ENCODE data around the gene COL4A3.

COL4A3 gene

GRCh38 chr2:227296671-227297405 lies 132.4 kb downstream of the COL4A3 start:
- no peak for DNase-seq

- no peak for DNase-seq
Measured at GRCh38 chr2:227301523-227301922, 137.1 kb downstream of the COL4A3 start.

- DNase-seq: no peak
Measured at GRCh38 chr2:227308784-227309183, 144.4 kb downstream of the COL4A3 start.

GRCh38 chr2:227310756-227311110 lies 146.3 kb downstream of the COL4A3 start:
- no peak for DNase-seq

GRCh38 chr2:227311861-227312506 lies 147.6 kb downstream of the COL4A3 start:
- DNase-seq: no peak

GRCh38 chr2:227312579-227312978 lies 148.2 kb downstream of the COL4A3 start:
- no peak for DNase-seq

GRCh38 chr2:227313310-227313709 lies 148.9 kb downstream of the COL4A3 start:
- no peak for DNase-seq

GRCh38 chr2:227317834-227318233 lies 153.4 kb downstream of the COL4A3 start:
- DNase-seq: no peak

GRCh38 chr2:227320305-227321094 lies 156.1 kb downstream of the COL4A3 start:
- no peak for DNase-seq

- DNase-seq: no peak
Measured at GRCh38 chr2:227322530-227323205, 158.2 kb downstream of the COL4A3 start.

GRCh38 chr2:227323818-227324217 lies 159.4 kb downstream of the COL4A3 start:
- no peak for DNase-seq

GRCh38 chr2:227324642-227324994 lies 160.2 kb downstream of the COL4A3 start:
- DNase-seq: no peak

- DNase-seq: peak; percentile 96
Measured at GRCh38 chr2:227324995-227325838, 160.8 kb downstream of the COL4A3 start, which contains the start of gene MFF. TSS of gene MFF (plus strand) at chr2:227325251. CDS start at chr2:227330666, 5,415 bp downstream.

GRCh38 chr2:227325839-227326195 lies 161.4 kb downstream of the COL4A3 start:
- peak; percentile 60 for DNase-seq

- DNase-seq: no peak
Measured at GRCh38 chr2:227326783-227327182, 162.4 kb downstream of the COL4A3 start.

- no peak for DNase-seq
Measured at GRCh38 chr2:227335713-227336112, 171.3 kb downstream of the COL4A3 start.

- no peak for DNase-seq
Measured at GRCh38 chr2:227337442-227337841, 173.0 kb downstream of the COL4A3 start.

- DNase-seq: no peak
Measured at GRCh38 chr2:227339098-227339599, 174.7 kb downstream of the COL4A3 start.

GRCh38 chr2:227340106-227340505 lies 175.7 kb downstream of the COL4A3 start:
- DNase-seq: no peak

GRCh38 chr2:227341553-227341952 lies 177.1 kb downstream of the COL4A3 start:
- DNase-seq: no peak

- no peak for DNase-seq
Measured at GRCh38 chr2:227344231-227344630, 179.8 kb downstream of the COL4A3 start.

GRCh38 chr2:227347117-227347516 lies 182.7 kb downstream of the COL4A3 start:
- DNase-seq: no peak
